ENCODE results near the gene THOC6. TPM values are rescaled to one million over a fixed set of nuclear protein-coding genes. Genes with fewer than 3 reads are reported as not detected.
"Not testable (repeated sequence)": the region's sequence is repeated elsewhere in the genome, so short reads cannot be mapped to it uniquely, and the experiment has no call there.

Gene THOC6
- total RNA-seq, 1 donor: 23.5 TPM

- H3K4me3 ChIP-seq (ENCODE audit: insufficient read depth, low read length): no peak overlapping the region
- TF ChIP-seq CTCF (IDR thresholded peaks at IDR 0.05; ENCODE audit: extremely low read depth, low read depth, low read length): no peak
- no peak overlapping the region for H2AFZ ChIP-seq (ENCODE audit: low read length)
- H3K9me3 ChIP-seq (ENCODE audit: low read depth, low read length): no peaks in the 10 kb centered on the region
- DNase-seq (ENCODE audit: insufficient read length, low spot score, missing footprints): peak; percentile 69
- no peaks in the 10 kb centered on the region for H4K20me1 ChIP-seq (ENCODE audit: insufficient read depth, low read length)
- H3K36me3 ChIP-seq (ENCODE audit: insufficient read depth, low read length): no peaks in the 10 kb centered on the region
- no peak overlapping the region for H3K27ac ChIP-seq (ENCODE audit: low read depth, low read length)
- peaks cover 54% of the 10 kb centered on the region for H3K27me3 ChIP-seq (ENCODE audit: insufficient read depth, low read length)
- H3K4me2 ChIP-seq (ENCODE audit: insufficient read depth, low read length): no peak overlapping the region
- no peaks in the 10 kb centered on the region for H3K79me2 ChIP-seq (ENCODE audit: insufficient read depth, low read length)
- no peaks in the 10 kb centered on the region for H3K4me1 ChIP-seq (ENCODE audit: insufficient read depth, low read length)
Observed at GRCh38 chr16:3049921-3050481, 26.2 kb downstream of the THOC6 start.

- Histone ChIP-seq H4K20me1 (ENCODE audit: insufficient read depth, low read length) (no peaks in the 10 kb centered on the region), H3K4me1 (ENCODE audit: insufficient read depth, low read length) (no peaks in the 10 kb centered on the region), H3K36me3 (ENCODE audit: insufficient read depth, low read length) (no peaks in the 10 kb centered on the region), H3K4me3 (ENCODE audit: insufficient read depth, low read length) (no peak overlapping the region), H3K9me3 (ENCODE audit: low read depth, low read length) (no peaks in the 10 kb centered on the region), H3K27me3 (ENCODE audit: insufficient read depth, low read length) (peaks cover 50% of the 10 kb centered on the region), H3K27ac (ENCODE audit: low read depth, low read length) (no peak overlapping the region), H3K4me2 (ENCODE audit: insufficient read depth, low read length) (no peak overlapping the region), H2AFZ (ENCODE audit: low read length) (no peak overlapping the region), H3K79me2 (ENCODE audit: insufficient read depth, low read length) (no peaks in the 10 kb centered on the region)
- no peak for DNase-seq (ENCODE audit: insufficient read length, low spot score, missing footprints)
- no peak for TF ChIP-seq CTCF (IDR thresholded peaks at IDR 0.05; ENCODE audit: extremely low read depth, low read depth, low read length)
Observed at GRCh38 chr16:3050487-3050886, 26.7 kb downstream of the THOC6 start.

- Histone ChIP-seq H3K27me3 (ENCODE audit: insufficient read depth, low read length) (peaks cover 46% of the 10 kb centered on the region), H4K20me1 (ENCODE audit: insufficient read depth, low read length) (no peaks in the 10 kb centered on the region), H2AFZ (ENCODE audit: low read length) (no peak overlapping the region), H3K27ac (ENCODE audit: low read depth, low read length) (no peak overlapping the region), H3K4me2 (ENCODE audit: insufficient read depth, low read length) (no peak overlapping the region), H3K36me3 (ENCODE audit: insufficient read depth, low read length) (no peaks in the 10 kb centered on the region), H3K4me1 (ENCODE audit: insufficient read depth, low read length) (no peaks in the 10 kb centered on the region), H3K79me2 (ENCODE audit: insufficient read depth, low read length) (no peaks in the 10 kb centered on the region), H3K4me3 (ENCODE audit: insufficient read depth, low read length) (no peak overlapping the region), H3K9me3 (ENCODE audit: low read depth, low read length) (no peaks in the 10 kb centered on the region)
- TF ChIP-seq CTCF (IDR thresholded peaks at IDR 0.05; ENCODE audit: extremely low read depth, low read depth, low read length): no peak
- no peak for DNase-seq (ENCODE audit: insufficient read length, low spot score, missing footprints)
Observed at GRCh38 chr16:3051009-3051408, 27.2 kb downstream of the THOC6 start.

DNA sequence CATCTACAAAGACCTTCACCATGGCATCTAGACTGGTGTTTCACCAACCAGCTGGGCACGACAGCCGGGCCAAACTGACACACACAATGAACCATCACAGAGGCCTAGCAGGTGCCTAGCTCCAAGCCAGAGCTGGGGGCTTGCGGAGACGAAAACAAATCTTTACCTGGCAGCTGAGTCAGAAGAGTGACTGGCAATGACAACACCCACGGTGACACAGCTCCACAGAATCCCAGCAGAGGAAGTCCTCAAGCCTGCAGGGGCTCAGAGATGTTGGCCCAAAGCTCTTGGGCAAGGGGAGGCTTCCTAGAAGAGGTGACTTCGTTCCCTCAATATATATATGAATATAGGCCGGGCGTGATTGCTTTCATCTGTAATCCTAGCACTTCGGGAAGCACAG, 27.7 kb downstream of the THOC6 start:
- peaks cover 42% of the 10 kb centered on the region for H3K27me3 ChIP-seq (ENCODE audit: insufficient read depth, low read length)
- H4K20me1 ChIP-seq (ENCODE audit: insufficient read depth, low read length): no peaks in the 10 kb centered on the region
- no peaks in the 10 kb centered on the region for H3K36me3 ChIP-seq (ENCODE audit: insufficient read depth, low read length)
- H3K9me3 ChIP-seq (ENCODE audit: low read depth, low read length): no peaks in the 10 kb centered on the region
- no peaks in the 10 kb centered on the region for H3K79me2 ChIP-seq (ENCODE audit: insufficient read depth, low read length)
- H3K4me2 ChIP-seq (ENCODE audit: insufficient read depth, low read length): no peak overlapping the region
- no peak for DNase-seq (ENCODE audit: insufficient read length, low spot score, missing footprints)
- TF ChIP-seq CTCF (IDR thresholded peaks at IDR 0.05; ENCODE audit: extremely low read depth, low read depth, low read length): no peak
- no peak overlapping the region for H2AFZ ChIP-seq (ENCODE audit: low read length)
- H3K27ac ChIP-seq (ENCODE audit: low read depth, low read length): no peak overlapping the region
- H3K4me1 ChIP-seq (ENCODE audit: insufficient read depth, low read length): no peaks in the 10 kb centered on the region
- no peak overlapping the region for H3K4me3 ChIP-seq (ENCODE audit: insufficient read depth, low read length)

DNA sequence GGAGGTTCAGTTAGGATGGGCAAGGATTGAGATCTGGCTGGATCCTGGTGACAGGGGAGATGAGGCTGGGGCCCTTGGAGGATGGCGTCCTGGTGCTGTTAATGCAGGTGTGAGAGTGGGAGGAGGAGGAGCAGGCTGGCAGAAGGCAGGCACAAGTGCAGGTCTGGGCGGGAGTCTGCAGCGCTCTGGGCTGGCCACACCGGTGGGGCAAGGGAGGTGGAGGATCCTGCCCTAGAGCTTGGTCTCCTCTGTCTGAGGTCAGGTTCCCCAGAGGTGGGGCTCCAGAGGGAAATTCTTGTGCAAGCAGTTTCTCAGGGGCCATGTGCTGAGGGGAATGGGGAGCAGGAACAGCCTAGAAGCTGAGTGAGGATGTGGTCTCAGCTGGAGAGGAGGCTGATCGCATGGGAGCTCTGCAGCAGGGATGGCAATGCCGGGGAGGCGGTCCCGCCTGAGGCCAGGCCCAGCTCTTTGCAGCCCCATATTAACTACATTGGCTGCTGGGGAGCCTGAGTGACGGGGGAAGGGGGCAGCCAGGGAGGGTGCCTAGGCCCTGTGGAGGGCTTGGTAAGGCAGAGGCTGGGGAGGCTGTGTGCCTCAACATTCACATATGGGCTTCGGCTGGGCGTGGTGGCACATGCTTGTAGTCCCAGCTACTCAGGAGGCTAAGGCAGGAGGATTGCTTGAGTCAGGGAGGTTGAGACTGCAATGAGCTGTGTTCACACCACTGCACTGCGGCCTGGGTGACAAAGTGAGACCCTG, 28.9 kb downstream of the THOC6 start:
- H3K36me3 ChIP-seq (ENCODE audit: insufficient read depth, low read length); DNase-seq (ENCODE audit: insufficient read length, low spot score, missing footprints); H3K4me2 ChIP-seq (ENCODE audit: insufficient read depth, low read length); H3K4me3 ChIP-seq (ENCODE audit: insufficient read depth, low read length); H3K4me1 ChIP-seq (ENCODE audit: insufficient read depth, low read length); H2AFZ ChIP-seq (ENCODE audit: low read length); H3K9me3 ChIP-seq (ENCODE audit: low read depth, low read length); H4K20me1 ChIP-seq (ENCODE audit: insufficient read depth, low read length); H3K79me2 ChIP-seq (ENCODE audit: insufficient read depth, low read length); H3K27ac ChIP-seq (ENCODE audit: low read depth, low read length): not testable (repeated sequence)
- peaks cover 30% of the 10 kb centered on the region for H3K27me3 ChIP-seq (ENCODE audit: insufficient read depth, low read length)

- H3K27ac ChIP-seq (ENCODE audit: low read depth, low read length); DNase-seq (ENCODE audit: insufficient read length, low spot score, missing footprints); H3K4me3 ChIP-seq (ENCODE audit: insufficient read depth, low read length); H3K9me3 ChIP-seq (ENCODE audit: low read depth, low read length); H4K20me1 ChIP-seq (ENCODE audit: insufficient read depth, low read length); H2AFZ ChIP-seq (ENCODE audit: low read length); H3K79me2 ChIP-seq (ENCODE audit: insufficient read depth, low read length); H3K4me1 ChIP-seq (ENCODE audit: insufficient read depth, low read length); H3K36me3 ChIP-seq (ENCODE audit: insufficient read depth, low read length); H3K4me2 ChIP-seq (ENCODE audit: insufficient read depth, low read length): not testable (repeated sequence)
- peaks cover 24% of the 10 kb centered on the region for H3K27me3 ChIP-seq (ENCODE audit: insufficient read depth, low read length)
Observed at GRCh38 chr16:3053330-3053710, 29.5 kb downstream of the THOC6 start.
